Measurements from ENCODE around the gene MECR.
"Not testable (repeated sequence)": the region's sequence is repeated elsewhere in the genome, so short reads cannot be mapped to it uniquely, and the experiment has no call there.

Gene MECR

DNA sequence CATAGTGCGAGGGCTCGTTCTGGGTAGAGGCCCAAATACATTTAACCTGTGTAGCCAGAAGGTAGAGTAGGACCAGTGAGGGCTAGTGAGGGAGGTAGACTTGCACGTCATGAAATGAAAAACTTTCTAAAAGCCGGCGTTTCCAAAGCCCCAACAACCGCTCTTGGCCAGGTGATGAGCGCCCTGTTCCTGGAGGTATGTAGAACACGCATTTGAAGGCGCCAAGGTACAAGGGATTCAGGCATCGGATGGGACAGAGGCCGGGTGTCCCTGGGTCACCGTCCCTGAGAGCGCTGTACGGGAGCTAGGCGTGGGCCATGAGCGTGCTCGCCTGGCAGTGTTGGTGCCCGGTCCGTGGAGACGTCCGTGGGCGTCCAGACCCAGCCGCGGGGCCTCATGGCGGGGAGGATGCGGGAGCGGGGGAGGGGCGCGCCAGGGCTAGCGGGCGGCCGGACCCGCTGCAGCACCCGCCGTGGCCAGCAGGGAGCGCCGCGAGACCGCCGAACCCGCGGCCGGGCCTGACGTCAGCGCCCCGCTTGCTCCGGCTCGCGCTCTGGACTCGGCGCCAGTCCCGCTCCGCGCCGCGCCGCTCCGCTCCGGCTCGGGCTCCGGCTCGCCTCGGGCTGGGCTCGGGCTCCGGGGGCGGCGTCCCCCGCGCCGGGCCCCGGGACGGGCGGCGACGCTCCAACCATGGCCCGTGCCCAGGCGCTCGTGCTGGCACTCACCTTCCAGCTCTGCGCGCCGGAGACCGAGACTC lies 5.4 kb upstream of the MECR start, which contains the start of gene PTPRU:
Gene PTPRU (plus strand): TSS at position 568 of the 757 bp plus-strand sequence. CDS start 123 bp downstream, at position 691.
- DNase-seq, result no peak

- DNase-seq, result not testable (repeated sequence)
These were observed 4.1 kb upstream of the MECR start for GRCh38 chr1:29234881-29235280.

DNA sequence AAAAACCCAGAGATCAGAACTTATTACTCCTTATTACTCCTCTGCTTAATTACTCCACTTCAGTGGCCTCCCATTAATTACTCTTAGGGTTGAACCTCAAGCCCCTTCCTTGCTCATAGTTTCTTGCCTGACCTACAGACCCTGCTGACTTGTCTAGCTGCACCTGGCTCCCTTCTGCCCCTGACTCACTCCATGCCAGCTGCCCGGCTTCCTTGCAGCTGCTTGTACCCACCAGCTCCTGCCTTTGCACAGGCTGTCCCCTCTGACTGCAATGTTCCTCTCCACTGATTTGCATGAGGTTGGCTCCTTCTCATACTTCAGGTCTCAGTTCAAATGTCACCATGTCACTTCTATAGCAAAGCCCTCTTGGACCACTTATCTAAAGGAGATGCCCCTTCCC lies 3.7 kb upstream of the MECR start:
- no peak for DNase-seq

DNA sequence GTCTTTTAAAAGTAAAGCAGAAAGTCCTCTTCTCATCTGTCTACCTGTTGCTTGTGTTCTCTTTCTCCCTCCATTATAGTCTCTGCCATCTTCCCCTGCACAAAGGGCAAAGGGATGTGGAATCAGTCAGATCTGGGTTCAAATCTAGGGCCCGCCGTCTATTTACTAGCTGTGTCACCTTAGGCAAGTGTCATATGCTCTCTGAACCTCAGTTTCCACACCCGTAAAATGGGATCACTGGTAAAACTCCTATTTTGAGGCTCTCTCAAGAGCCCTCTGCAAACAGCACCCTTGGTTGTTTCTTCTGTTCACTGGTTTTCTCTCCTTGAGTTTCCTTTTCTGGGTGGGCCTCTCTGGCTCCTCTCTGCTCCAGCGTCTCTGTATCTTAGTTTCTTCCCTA lies 3.0 kb upstream of the MECR start:
- DNase-seq, result no peak

DNA sequence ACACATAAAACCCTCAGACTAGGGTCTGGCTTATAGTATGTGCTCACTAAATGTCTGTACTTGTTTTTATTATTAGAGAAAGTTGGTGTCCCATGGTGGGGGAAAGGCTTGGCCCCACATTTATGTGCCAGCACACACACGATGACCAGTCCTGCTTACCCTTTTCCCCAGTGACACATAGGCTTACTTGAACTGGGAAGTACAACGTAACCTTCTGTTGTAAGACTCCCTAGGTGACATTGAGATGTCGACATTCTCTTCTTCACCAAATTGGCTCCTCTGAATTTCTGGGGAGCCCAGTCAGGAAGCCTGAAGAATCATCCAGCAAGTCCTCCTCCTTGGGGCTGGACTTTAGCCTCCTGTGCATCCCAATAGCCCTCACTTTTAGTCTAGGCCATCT lies 1.7 kb upstream of the MECR start:
- no peak for DNase-seq

DNA sequence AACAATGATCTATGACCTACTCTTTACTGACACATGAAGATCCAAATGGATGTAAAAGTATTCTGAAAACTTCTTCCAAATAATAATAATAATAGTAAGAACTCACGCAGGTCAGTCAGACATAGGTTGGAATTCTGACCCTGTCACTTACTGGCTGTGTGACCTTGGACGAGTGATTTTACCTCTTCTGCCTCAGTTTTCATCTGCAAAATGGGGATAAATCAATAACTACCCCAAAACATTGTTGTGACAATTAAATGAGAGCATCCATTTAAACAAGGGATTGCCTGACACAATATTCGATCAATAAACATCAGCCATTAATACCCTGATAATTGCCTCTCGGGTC lies 556 bp downstream of the MECR start:
- DNase-seq, result no peak

DNA sequence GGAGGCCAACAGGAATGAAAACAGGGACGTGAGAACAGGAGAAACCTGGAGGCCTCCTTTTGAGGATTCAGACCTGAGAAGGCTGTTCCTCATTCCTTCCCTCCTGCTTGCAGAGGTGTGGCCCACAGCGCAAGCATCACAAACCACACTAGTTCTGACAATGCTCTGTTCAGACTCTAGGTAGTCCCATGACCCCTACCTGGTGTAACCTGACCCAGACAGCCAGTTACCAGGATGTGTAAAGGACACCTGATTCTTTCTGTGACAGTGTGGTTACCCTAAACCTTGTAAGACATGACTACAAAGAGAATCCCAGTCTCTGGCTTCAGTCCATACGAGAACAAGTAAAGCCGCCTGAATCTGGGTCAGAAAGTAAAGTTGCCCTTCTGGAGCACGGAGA lies 3.2 kb downstream of the MECR start:
- DNase-seq, result no peak

DNA sequence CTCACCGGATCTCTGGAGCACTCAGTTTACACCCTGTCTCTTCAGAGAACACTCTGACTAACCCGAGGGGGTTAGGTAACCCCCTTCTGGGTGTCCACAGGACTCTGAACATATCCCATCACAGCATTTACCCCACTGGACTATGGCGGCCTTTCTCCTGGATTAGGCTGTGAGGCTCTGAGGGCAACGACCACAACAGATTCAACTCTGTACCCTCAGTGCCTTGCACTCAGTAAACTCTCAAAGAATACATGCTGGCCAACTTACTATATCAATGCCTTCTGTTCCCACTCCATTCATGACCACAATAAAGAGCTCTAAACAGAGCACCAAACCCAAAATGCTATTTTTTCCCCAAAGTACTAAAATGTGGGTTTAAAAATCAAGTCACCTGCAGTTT lies 5.4 kb downstream of the MECR start:
- no peak for DNase-seq

DNA sequence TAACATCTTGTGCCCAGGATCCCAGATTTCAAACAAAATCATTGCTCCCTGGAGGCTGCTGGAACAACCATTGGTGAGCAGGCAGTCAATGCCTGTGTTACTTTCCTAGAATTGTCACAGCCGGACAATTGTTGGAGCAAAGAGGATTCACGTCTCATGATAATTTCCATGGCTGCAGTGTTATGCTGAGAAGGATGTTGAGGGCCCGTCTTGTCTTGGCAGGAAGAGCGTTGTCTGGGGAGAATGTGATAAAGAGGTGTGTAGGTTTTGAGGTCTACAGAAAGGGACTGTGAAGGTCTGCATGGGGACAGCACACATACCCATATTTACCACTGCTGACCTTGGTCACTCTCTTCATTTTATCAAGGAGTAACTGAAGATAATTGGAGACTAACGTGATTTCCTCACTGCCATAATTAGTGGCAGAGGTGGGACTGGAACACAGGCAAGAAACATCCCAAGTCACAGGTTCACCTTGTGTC lies 6.3 kb downstream of the MECR start:
- DNase-seq, result no peak

DNA sequence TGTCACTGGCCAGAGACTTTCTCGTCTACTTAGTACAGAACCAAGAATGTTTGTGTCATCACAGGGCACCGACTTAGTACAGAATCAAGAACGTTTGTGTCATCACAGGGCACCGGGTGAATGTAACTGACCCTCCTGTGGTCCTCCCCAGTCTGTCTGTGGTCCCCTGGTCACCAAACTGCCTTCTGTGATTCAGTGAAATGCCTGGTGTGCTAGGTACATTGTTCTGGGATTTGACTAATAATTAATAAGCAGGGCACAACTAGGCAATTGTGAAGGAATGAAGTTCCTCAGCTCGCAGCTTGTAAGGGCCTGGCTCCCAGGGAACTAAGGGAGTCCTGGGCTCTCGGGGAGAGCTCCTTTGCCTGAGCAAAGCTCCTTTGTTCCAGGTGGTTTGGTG lies 7.2 kb downstream of the MECR start:
- no peak for DNase-seq

- no peak for DNase-seq
These were observed 8.0 kb downstream of the MECR start for GRCh38 chr1:29222686-29223085.

DNA sequence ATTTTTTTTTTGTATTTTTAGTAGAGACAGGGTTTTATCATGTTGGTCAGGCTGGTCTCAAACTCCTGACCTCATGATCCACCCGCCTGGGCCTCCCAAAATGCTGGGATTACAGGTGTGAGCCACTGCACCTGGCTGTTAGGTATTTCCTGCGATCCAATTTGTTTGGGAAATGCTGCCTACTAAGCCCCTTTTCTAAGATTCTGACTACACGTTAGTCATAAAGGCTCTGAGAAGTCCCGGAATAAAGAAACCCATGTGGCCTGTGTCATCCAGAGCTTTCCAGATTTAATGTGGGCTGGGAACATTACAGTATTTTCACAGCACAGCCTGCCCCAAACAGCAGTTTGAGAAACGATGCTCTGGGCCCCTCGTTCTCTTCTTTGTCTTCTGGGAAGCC lies 8.5 kb downstream of the MECR start:
- DNase-seq, result not testable (repeated sequence)

DNA sequence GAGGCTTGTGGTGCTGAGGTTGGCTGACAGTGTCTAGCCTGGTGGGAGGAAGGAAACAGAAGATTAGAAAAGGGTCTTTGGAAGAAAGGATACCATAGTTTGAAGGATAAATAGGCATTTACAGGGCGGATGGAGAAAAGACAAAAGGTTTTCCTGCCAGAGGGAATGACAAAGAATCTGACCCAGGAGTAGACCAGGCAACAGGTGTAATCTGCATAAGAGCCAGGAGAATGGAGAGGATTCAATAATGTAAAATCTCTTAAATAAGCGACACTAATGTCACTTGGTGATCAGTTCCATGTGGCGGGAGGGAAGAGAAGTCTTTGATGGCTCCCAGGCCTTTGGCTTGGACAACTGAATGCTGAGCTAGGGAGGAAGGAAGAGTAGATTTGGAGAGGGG lies 9.4 kb downstream of the MECR start:
- DNase-seq, result no peak

- no peak for DNase-seq
These were observed 12.5 kb downstream of the MECR start for GRCh38 chr1:29218223-29218622.

DNA sequence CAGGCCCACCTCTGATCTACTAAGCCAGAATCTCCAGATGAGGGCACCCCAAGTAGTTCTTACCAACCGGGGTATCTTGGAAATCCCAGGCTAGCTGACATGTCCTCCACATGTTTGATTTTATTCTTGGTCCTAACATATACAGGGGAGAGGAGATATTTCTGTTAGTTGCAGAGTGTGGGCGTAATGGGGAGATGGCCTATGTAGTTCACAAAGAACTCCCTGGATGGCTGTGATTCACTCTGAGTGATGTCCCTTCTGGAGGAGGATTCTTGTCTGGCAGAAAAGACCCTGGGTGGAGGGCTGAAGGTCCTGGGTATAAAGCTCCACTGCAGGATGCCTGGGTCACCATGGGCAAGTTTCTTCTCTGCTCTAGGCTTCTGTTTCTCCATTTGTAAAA lies 13.1 kb downstream of the MECR start:
- DNase-seq, result no peak

- no peak for DNase-seq
These were observed 17.7 kb downstream of the MECR start for GRCh38 chr1:29213055-29213454.

GRCh38 chr1:29211086-29212030 lies 19.4 kb downstream of the MECR start:
- DNase-seq, result no peak

DNA sequence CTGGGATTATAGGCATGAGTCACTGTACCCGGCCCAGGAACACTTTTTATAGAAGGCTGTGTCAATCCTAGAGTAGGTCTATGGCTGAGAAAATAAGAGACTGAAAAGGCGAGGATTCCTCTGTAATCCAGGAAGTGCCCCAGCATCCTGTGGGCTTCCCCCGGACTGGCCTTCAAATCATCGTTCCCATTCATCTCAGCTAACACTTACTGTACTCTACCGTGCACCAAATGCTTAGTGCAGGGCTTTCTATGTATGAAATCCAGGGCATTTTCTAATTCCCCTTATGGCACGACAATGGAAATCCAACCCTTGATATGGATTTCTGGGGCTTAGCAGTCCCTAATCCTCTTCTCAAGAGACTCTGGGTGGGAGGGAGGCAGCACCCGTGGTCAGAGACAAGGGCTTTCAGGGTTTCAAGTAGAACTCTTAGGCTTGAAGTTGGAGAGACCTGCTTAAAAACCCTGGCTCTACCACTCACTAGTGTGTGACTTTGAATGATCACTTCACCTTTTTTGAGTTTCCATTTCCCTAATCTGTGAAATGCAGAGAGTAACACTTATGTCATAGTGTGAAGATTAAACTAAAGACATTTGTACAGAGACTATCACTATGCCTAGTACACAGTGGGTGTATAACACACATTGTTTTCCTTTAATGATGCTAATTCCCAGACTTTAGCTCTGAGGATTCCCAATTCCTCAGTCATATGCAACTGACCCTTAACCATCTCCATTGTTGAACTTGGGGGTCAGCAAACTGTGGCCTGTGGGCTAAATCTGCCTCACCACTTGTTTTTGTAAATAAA lies 20.3 kb downstream of the MECR start:
- DNase-seq, result no peak

- DNase-seq, result no peak
These were observed 21.6 kb downstream of the MECR start for GRCh38 chr1:29209173-29209572.

- DNase-seq, result no peak
These were observed 22.3 kb downstream of the MECR start for GRCh38 chr1:29208442-29208841.

- peak; percentile 12 for DNase-seq
These were observed 28.0 kb downstream of the MECR start for GRCh38 chr1:29202584-29203340.

DNA sequence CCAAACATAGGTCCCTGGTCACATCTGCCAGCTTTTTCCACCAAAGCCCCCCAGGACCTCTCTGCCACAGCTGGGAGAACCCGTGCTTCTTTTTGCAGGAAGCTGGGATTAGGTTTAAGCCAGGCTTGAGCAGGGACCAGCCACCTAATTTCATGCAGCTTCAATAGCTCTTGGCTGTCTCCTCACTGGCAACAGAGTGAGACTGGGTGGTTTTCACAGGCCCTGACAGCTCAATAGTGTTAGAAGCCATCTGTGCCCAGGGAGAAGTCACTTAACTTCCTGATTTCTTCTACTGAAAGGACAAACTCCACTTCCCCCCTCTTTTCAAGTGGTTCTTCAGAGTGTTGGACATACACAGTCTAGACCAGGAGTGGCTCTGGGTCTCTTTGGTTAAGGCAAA lies 28.7 kb downstream of the MECR start:
- no peak for DNase-seq

Data from NCI-H1436 treated with DMSO at 0.1 percent for 48 hours (cell line).